MCF 10A (cell line): Measurements from ENCODE around the gene DPH7. TPM values are rescaled to one million over a fixed set of nuclear protein-coding genes. Genes with fewer than 3 reads are reported as not detected.
A peak's percentile ranks its signal among the peaks of the same experiment; 100 is the strongest.

ENCODE experiments used
- BruUV-seq: library from RNA; stranded (reverse); fragments of 400-500 nt; replicated peaks from 2 replicates; lab custom pipeline; 2021; lab: Mats Ljungman, UMichigan
- CTCF ChIA-PET: fragments of 300-600 bp; sonication (Branson Sonifier 250); formaldehyde crosslinking; extraction: SDS; loops from one replicate; lab custom pipeline; 2021; ENCODE audit warnings: antibody characterized with exemption, inconsistent platforms; lab: Yijun Ruan, JAX
- POLR2A ChIA-PET: fragments of 300-600, 350-650 bp; sonication (Branson Sonifier 250); formaldehyde crosslinking; extraction: SDS; loops from one replicate; lab custom pipeline; 2020; ENCODE audit warnings: antibody characterized with exemption, inconsistent platforms; lab: Yijun Ruan, JAX
- DNase-seq: peaks from one replicate; pipeline ENCODE4 v3.0.0-alpha.2; 2018; ENCODE audit not compliant: unreplicated experiment
- H3K27ac Mint-ChIP-seq: one replicate; pipeline ENCODE4 v1.8.0; 2022; ENCODE audit warnings: mild to moderate bottlenecking, low read depth, mixed read lengths; ENCODE audit not compliant: unreplicated experiment
- H3K27me3 Mint-ChIP-seq: one replicate; pipeline ENCODE4 v1.8.0; 2022; ENCODE audit warnings: mixed read lengths; ENCODE audit not compliant: insufficient read depth, unreplicated experiment
- H3K36me3 Mint-ChIP-seq: one replicate; pipeline ENCODE4 v1.8.0; 2022; ENCODE audit warnings: mild to moderate bottlenecking, moderate library complexity, mixed read lengths; ENCODE audit not compliant: insufficient read depth, unreplicated experiment
- H3K4me1 Mint-ChIP-seq: one replicate; pipeline ENCODE4 v1.8.0; 2022; ENCODE audit warnings: mixed read lengths; ENCODE audit not compliant: insufficient read depth, unreplicated experiment
- H3K4me3 Mint-ChIP-seq: one replicate; pipeline ENCODE4 v1.8.0; 2022; ENCODE audit warnings: mild to moderate bottlenecking, moderate library complexity, mixed read lengths; ENCODE audit not compliant: unreplicated experiment
- H3K9me3 Mint-ChIP-seq: one replicate; pipeline ENCODE4 v1.8.0; 2022; ENCODE audit warnings: mixed read lengths; ENCODE audit not compliant: unreplicated experiment
- CTCF ChIP-seq: fragments of 200-600 bp; IDR thresholded peaks from one replicate; pipeline ENCODE4 v1.8.0; 2022; ENCODE audit warnings: antibody characterized with exemption, mild to moderate bottlenecking; ENCODE audit not compliant: unreplicated experiment
- intact Hi-C: fragments of 100-400 bp; cut with micrococcal nuclease; formaldehyde crosslinking; loops from 2 replicates; pipeline ENCODE4 v1.14.1; 2022
- total RNA-seq: library from RNA; stranded (reverse); gene quantifications from 2 replicates; pipeline ENCODE4 v1.2.3, GENCODE V29; 2022

DPH7 gene
- total RNA-seq, 1 experiment from 2014 or later: 46.4 TPM

DNA sequence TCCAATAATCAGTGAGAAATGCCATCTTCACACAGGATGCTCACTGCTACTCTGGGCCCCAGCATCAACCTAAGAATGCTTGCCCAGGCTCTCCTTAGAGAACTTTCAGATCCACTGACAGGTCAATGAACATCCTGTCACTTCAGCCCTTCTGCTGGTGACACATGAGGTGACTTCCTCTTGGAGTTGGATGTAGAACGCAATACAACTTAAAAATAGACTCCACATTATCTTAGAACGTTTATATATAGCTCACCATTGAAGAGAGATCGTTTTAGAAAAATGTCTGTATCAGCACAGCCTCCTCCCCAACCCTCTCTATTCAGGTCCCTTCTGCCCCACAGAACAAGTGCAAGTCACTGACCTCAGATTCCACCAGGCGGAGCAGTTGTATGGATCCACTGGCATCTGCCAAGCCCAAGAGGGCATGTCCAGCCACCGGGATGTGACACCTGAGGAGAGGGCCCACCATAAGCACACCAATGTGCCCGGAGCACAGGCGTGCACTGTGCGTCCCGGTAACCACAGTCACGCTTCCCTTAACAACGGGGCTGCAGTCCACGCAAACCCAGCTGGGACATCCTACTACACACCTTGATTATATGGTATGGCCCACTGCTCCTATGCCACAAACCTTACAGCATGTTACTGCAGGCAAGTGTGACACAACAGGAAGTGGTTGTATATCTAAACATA lies 2.9 kb downstream of the DPH7 start:
- TF ChIP-seq CTCF: no peak
- no peak for DNase-seq
- POLR2A ChIA-PET: interaction anchor here (0.6 to 1.2 kb wide), 4 partner anchors 17 to 37 kb away, joined by 3 read pairs; no protein-coding TSS in a partner anchor
- H3K4me1 Mint-ChIP-seq: peaks cover 8% of the 10 kb centered on the region
- intact Hi-C loops: loop anchor here (5.0 kb wide), 1 partner anchor 36 kb away; no protein-coding TSS in a partner anchor
- no TSS peak for BruUV-seq
- H3K36me3 Mint-ChIP-seq: peaks cover 62% of the 10 kb centered on the region
- H3K9me3 Mint-ChIP-seq: no peaks in the 10 kb centered on the region
- CTCF ChIA-PET: no interaction called here
- H3K27ac Mint-ChIP-seq: no peak overlapping the region
- H3K27me3 Mint-ChIP-seq: no peaks in the 10 kb centered on the region
- H3K4me3 Mint-ChIP-seq: peak overlapping the region; percentile 81

DNA sequence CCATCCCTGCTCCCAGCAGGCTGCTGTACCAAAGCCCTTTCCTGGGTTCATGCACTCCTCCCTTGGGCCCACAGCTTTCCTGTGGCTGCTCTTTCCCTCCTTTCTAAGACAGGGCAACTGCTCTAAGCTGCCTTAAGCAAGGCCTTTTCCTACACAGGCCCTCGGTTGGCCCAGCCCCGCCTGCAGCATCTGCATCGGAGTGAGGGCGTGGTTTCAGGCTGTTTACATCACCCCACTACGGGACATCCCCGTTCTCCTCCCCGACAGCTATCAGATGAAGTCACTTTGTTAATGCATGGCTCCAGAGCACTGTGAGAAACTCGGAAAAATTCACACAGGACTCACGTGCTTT lies 3.4 kb downstream of the DPH7 start:
- no peak overlapping the region for H3K27ac Mint-ChIP-seq

DNA sequence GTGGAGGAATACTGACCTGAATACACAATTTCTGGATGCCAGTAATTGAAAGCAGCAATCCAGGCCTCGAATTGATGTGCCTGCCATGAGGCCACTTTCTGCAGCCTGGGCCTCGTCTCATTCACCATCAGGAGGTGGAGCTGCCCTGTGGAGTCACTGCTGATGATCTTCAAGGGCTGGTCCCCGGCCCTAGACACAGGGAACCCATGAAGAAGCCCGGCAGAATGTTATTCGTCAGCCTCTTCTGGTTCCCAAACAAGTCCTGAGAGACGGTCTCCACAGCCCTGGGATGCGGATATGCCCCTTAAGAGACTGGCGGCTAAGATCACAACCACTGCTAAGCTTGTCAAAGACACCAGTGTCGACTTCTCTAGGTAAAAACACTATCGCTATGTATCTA lies 4.5 kb downstream of the DPH7 start:
- BruUV-seq: no TSS peak
- POLR2A ChIA-PET: interaction anchor here (0.8 to 0.9 kb wide), 2 partner anchors 11 to 136 kb away, joined by 3 read pairs; no protein-coding TSS in a partner anchor
- CTCF ChIA-PET: no interaction called here
- H3K4me1 Mint-ChIP-seq: peaks cover 8% of the 10 kb centered on the region
- no peaks in the 10 kb centered on the region for H3K9me3 Mint-ChIP-seq
- no peak for DNase-seq
- H3K36me3 Mint-ChIP-seq: peaks cover 74% of the 10 kb centered on the region
- H3K27me3 Mint-ChIP-seq: no peaks in the 10 kb centered on the region
- H3K27ac Mint-ChIP-seq: no peak overlapping the region
- no peak for TF ChIP-seq CTCF
- H3K4me3 Mint-ChIP-seq: no peak overlapping the region
- intact Hi-C loops: no loop called here

More for the DNA sequence above, 3.4 kb downstream of the DPH7 start:
- ChIA-PET CTCF (no interaction called here), POLR2A (interaction anchor here (0.6 kb wide), 1 partner anchor 37 kb away, joined by 3 read pairs; no protein-coding TSS in a partner anchor)
- BruUV-seq: no TSS peak
- Mint-ChIP-seq H3K27me3 (no peaks in the 10 kb centered on the region), H3K9me3 (no peaks in the 10 kb centered on the region), H3K4me1 (peaks cover 8% of the 10 kb centered on the region), H3K4me3 (no peak overlapping the region), H3K36me3 (peaks cover 67% of the 10 kb centered on the region)
- TF ChIP-seq CTCF: no peak
- no peak for DNase-seq
- intact Hi-C loops: loop anchor here (5.0 kb wide), 1 partner anchor 37 kb away; no protein-coding TSS in a partner anchor

DNA sequence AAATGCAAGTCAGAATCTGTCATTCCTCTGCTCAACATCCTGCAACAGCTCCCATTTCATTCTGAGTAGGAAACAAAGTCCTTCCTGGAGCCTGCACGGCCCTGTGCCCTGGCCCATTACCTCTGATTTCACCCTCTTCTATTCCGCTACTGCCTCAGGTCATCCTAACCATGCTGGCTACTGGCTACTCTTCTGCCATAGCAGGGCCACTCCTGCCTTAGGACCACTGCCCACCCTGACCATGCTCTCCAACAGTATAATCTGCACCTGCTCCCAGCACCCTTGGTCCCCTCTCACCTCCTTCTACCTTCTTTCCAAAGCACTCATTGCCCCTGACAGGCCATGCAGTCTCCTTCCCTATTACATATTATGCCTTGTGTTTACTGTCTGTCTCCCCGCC lies 8.2 kb downstream of the DPH7 start:
- Mint-ChIP-seq H3K9me3 (no peaks in the 10 kb centered on the region), H3K4me3 (no peak overlapping the region), H3K36me3 (peaks cover 55% of the 10 kb centered on the region), H3K27ac (no peak overlapping the region), H3K27me3 (no peaks in the 10 kb centered on the region), H3K4me1 (peaks cover 6% of the 10 kb centered on the region)
- intact Hi-C loops: no loop called here
- no TSS peak for BruUV-seq
- no peak for DNase-seq
- no peak for TF ChIP-seq CTCF
- POLR2A ChIA-PET: interaction anchor here (1.0 kb wide), 1 partner anchor 8 kb away, joined by 3 read pairs; the partner anchor contains the start of gene DPH7
- CTCF ChIA-PET: interaction anchor here (0.6 kb wide), 1 partner anchor 285 kb away, joined by 3 read pairs; no protein-coding TSS in a partner anchor
